H1 (cell line): ENCODE data around the gene REPS2. TPM values are rescaled to one million over a fixed set of nuclear protein-coding genes. Genes with fewer than 3 reads are reported as not detected.

Experiments
- EP300 ChIP-seq, 2 experiments: IDR thresholded peaks; 1 replicate in 1 of 2; 2 replicates in 1 of 2; pipeline ENCODE4 v1.6.1; 2011 to 2012; ENCODE audit warnings: low read depth in 2 of 2, low read length in 2 of 2, mild to moderate bottlenecking in 2 of 2, borderline replicate concordance in 1 of 2, inconsistent platforms in 1 of 2, moderate library complexity in 1 of 2
- KDM5A ChIP-seq: fragments of 200-600 bp; IDR thresholded peaks from 2 replicates; pipeline ENCODE4 v1.7.1; 2012; ENCODE audit warnings: mild to moderate bottlenecking, low read length, inconsistent platforms, mixed read lengths
- POLR2AphosphoS5 ChIP-seq: IDR thresholded peaks from 2 replicates; pipeline ENCODE4 v1.6.1; 2011; ENCODE audit warnings: low read depth, low read length
- RNF2 ChIP-seq: fragments of 200-900, 300-1000 bp; sonication (generic); IDR thresholded peaks from 2 replicates; pipeline ENCODE4 v1.7.1; 2016; ENCODE audit warnings: borderline replicate concordance, low read depth, mild to moderate bottlenecking, antibody characterized with exemption, low read length; ENCODE audit not compliant: poor library complexity, severe bottlenecking; ENCODE audit errors: missing control alignments
- YY1 ChIP-seq: IDR thresholded peaks from 2 replicates; pipeline ENCODE4 v1.6.1; 2011; ENCODE audit warnings: low read depth, mild to moderate bottlenecking, low read length
- polyA plus RNA-seq, 7 experiments: library from polyadenylated mRNA; depleted of rRNA in 3 of 7; stranded (reverse) in 5 of 7; unstranded in 2 of 7; fragments of >200 nt in 5 of 7; fragments of 200-250 nt in 2 of 7; gene quantifications; 1 replicate in 5 of 7; 2 replicates in 1 of 7; 4 replicates in 1 of 7; pipeline versions ENCODE4 v1.2.1 to v1.2.3, GENCODE V29; 2011 to 2013; ENCODE audit warnings: missing spikeins in 2 of 7, mixed read lengths in 2 of 7
- total RNA-seq: library from RNA; stranded (reverse); fragmentation: NEBNext Ultra II Directional; extraction: Animal tissue kit (Norgen Biotek cat#: 25700); gene quantifications from 2 replicates; pipeline ENCODE4 v1.2.1, GENCODE V29; 2021

REPS2 gene
- total and polyA plus RNA-seq, 2 of the 8 experiments (the other 6 are each of a cell fraction or from before 2014, with no cell fraction given), result 0.79 to 4.3 TPM

DNA sequence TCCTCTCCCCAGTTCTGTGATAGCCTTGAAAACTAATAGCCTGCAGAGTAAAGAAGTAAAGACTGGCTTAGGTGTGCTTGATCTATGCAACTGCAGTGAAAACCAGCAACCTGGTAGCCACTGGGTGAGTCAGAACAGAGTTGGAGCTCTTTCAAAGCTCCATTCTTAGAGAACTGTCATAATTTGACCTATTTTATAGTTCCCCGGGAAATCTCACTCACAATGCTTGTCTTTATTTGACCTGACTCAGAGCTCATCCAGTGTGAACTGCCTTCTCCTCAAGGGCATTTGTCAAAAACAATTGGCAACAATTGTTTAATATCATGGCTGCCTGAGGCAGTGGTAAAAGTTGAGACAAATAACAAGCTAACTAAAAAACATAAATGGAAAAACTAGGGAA, 215.5 kb downstream of the REPS2 start (continued):
- TF ChIP-seq RNF2, result no peak
- no peak for TF ChIP-seq YY1
- no peak for TF ChIP-seq POLR2AphosphoS5
- TF ChIP-seq EP300 (IDR thresholded peaks at IDR 0.05; ENCODE audit: borderline replicate concordance in 1 of 2, low read depth in 2 of 2, low read length in 2 of 2), result no peak
- no peak for TF ChIP-seq KDM5A
